ENCODE data around the gene LRCOL1. TPM values are rescaled to one million over a fixed set of nuclear protein-coding genes. Genes with fewer than 3 reads are reported as not detected.

The LRCOL1 gene
- total RNA-seq, 1 experiment from 2014 or later: not detected

DNA sequence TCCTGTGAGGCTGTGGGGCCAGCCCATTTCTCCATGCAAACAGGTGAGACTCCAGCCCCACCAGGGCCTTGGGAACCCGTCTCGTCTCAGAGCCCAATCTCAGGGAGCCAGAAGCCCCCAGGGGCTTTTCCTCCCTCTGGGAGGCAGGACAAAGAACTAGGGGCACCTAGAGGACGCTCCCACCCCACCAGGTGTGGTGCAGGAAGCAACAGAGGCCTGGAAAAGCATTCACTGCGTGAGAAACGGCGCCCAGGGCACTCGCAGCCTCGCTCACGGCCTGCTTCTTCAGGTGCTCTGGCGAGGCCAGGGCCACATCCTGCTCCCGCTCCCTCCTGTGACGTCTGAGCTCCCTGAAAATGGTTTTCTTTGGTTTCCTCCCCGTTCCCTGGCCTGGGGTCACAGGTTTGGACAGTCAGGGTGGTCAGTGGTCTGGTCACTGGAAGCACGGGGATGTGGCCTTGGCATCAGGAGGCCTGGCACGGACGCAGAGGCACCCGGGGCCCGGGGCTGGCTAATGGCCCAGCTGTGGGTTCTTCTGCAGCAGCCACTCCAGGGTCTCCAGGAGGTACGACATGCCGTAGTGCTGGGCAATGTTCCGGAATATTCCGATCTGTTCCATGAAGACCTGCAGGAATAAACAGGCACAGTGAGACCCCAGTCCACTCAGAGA is 13.9 kb upstream of the LRCOL1 start:
- BruUV-seq (replicated peaks): no TSS peak

DNA sequence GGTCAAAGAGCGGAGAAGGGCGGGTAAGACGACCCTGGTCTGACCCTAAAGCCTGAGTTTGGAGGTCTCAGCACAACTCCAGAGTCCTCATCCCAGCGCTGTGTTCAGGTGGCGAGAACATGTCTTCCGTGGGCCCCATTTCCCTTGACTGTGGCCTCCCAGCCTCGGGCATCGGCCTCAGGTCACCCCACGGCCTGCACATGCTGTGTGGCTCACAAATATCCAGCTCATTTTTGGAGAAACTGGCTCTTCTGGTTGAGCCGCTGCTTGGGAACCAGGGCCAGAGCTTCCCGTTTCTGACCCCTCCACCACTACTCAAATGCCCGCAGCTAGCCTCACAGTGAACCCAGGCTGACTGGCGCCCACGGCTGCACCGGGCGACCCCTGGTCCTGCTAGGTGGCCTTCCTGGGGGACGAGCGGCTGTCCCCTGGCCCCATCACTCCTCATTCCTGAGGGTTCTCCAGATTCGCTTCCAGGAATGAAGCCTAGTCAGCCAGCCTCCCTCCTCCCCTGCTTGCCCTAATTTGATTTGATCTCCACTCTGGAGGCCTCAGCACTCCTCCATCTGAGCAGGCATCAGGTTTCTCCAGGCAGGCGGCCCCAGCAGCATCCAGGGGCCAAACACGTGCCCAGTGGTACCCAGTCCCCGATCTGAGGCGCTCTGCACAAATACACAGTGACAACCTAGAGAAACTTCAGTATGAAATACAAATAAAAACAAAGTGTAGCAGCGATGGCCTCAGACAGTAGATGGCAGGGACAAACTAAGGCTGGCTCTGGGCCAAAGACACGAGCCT is 12.9 kb upstream of the LRCOL1 start:
- CTCF ChIA-PET: interaction anchor here (1.0 kb wide), 1 partner anchor 8 kb away, joined by 4 read pairs; no protein-coding TSS in a partner anchor

More for the DNA sequence above, 13.9 kb upstream of the LRCOL1 start:
- H3K4me1 ChIP-seq (ENCODE audit: control insufficient read depth in 1 of 2, insufficient read depth in 2 of 2, low read length in 2 of 2): peaks cover 0 to 14% of the 10 kb centered on the region in 2 experiments; a peak in 1 of 4 replicates
- TF ChIP-seq, protein P1, sequence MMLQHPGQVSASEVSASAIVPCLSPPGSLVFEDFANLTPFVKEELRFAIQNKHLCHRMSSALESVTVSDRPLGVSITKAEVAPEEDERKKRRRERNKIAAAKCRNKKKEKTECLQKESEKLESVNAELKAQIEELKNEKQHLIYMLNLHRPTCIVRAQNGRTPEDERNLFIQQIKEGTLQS (IDR thresholded peaks at IDR 0.05): no peak
- TF ChIP-seq POLR2A (IDR thresholded peaks at IDR 0.05; ENCODE audit: borderline replicate concordance, extremely low read depth, insufficient read depth, insufficient read length): no peak
- no peak for TF ChIP-seq YY1 (IDR thresholded peaks at IDR 0.05; ENCODE audit: extremely low read depth, insufficient replicate concordance, low read depth, low read length)
- no peak for TF ChIP-seq ZNF274 (IDR thresholded peaks at IDR 0.05; ENCODE audit: low read depth, low read length)
- TF ChIP-seq, protein P2, sequence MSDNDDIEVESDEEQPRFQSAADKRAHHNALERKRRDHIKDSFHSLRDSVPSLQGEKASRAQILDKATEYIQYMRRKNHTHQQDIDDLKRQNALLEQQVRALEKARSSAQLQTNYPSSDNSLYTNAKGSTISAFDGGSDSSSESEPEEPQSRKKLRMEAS (IDR thresholded peaks at IDR 0.05): no peak
- no peak for TF ChIP-seq SP1 (IDR thresholded peaks at IDR 0.05; ENCODE audit: low read depth)
- no peaks in the 10 kb centered on the region for H3K9me3 ChIP-seq (ENCODE audit: control insufficient read depth in 1 of 2, insufficient read depth in 1 of 2, low read depth in 1 of 2, low read length in 2 of 2)
- H3K27me3 ChIP-seq (ENCODE audit: insufficient read depth, low read length): no peaks in the 10 kb centered on the region
- H3K4me2 ChIP-seq (ENCODE audit: low read length): no peak overlapping the region
- ATAC-seq (no peak), DNase-seq (ENCODE audit: low read depth, low spot score) (no peak)
- H3K36me3 ChIP-seq (ENCODE audit: control insufficient read depth in 1 of 2, insufficient read depth in 2 of 2, low read length in 2 of 2): peaks cover 16 to 24% of the 10 kb centered on the region in 2 experiments; a peak in 3 of 4 replicates
- no peak overlapping the region for H3K4me3 ChIP-seq (replicated peaks in 1 of 2; ENCODE audit: low read depth in 1 of 2, low read length in 2 of 2)
- no peaks in the 10 kb centered on the region for H3K9me2 ChIP-seq (ENCODE audit: insufficient read depth)
- H3K27ac ChIP-seq (ENCODE audit: low read depth, low read length): no peak overlapping the region
- H3K9ac ChIP-seq (ENCODE audit: low read length): no peak overlapping the region
- RAD21 ChIA-PET (ENCODE audit: low non-redundant PET in 1 of 2, low total read pairs in 2 of 2, uncharacterized antibody in 2 of 2, unreplicated experiment in 2 of 2): no interaction called here
- CTCF ChIA-PET: no interaction called here
- H3K79me2 ChIP-seq (ENCODE audit: insufficient read depth, low read length): no peaks in the 10 kb centered on the region
- POLR2A ChIA-PET: no interaction called here
- intact Hi-C loops (cut with micrococcal nuclease): no loop called here
- no peaks in the 10 kb centered on the region for H4K20me1 ChIP-seq (ENCODE audit: insufficient read depth)
- no peak overlapping the region for H2AFZ ChIP-seq (ENCODE audit: low read depth, low read length, poor library complexity, severe bottlenecking)

More for the DNA sequence above, 12.9 kb upstream of the LRCOL1 start:
- Histone ChIP-seq H4K20me1 (ENCODE audit: insufficient read depth) (no peaks in the 10 kb centered on the region), H3K9ac (ENCODE audit: low read length) (no peak overlapping the region), H3K27ac (ENCODE audit: low read depth, low read length) (no peak overlapping the region), H3K36me3 (ENCODE audit: control insufficient read depth in 1 of 2, insufficient read depth in 2 of 2, low read length in 2 of 2) (peaks cover 16 to 21% of the 10 kb centered on the region in 2 experiments; a peak in 3 of 4 replicates), H3K79me2 (ENCODE audit: insufficient read depth, low read length) (no peaks in the 10 kb centered on the region), H3K4me3 (replicated peaks in 1 of 2; ENCODE audit: low read depth in 1 of 2, low read length in 2 of 2) (no peak overlapping the region), H3K9me2 (ENCODE audit: insufficient read depth) (no peaks in the 10 kb centered on the region), H3K4me2 (ENCODE audit: low read length) (no peak overlapping the region), H2AFZ (ENCODE audit: low read depth, low read length, poor library complexity, severe bottlenecking) (no peak overlapping the region), H3K27me3 (ENCODE audit: insufficient read depth, low read length) (no peaks in the 10 kb centered on the region), H3K9me3 (ENCODE audit: control insufficient read depth in 1 of 2, insufficient read depth in 1 of 2, low read depth in 1 of 2, low read length in 2 of 2) (no peaks in the 10 kb centered on the region), H3K4me1 (ENCODE audit: control insufficient read depth in 1 of 2, insufficient read depth in 2 of 2, low read length in 2 of 2) (peaks cover 0 to 14% of the 10 kb centered on the region in 2 experiments; a peak in 1 of 4 replicates)
- ATAC-seq (peak; percentile 5; the same call in 1 of the 2 replicates), DNase-seq (ENCODE audit: low read depth, low spot score) (no peak)
- no peak for TF ChIP-seq ZFX (IDR thresholded peaks at IDR 0.05)
- no peak for TF ChIP-seq FOSL1 (IDR thresholded peaks at IDR 0.05; ENCODE audit: low read depth)
- no peak for TF ChIP-seq TCF7L2 (IDR thresholded peaks at IDR 0.05; ENCODE audit: borderline replicate concordance, extremely low read depth, insufficient read depth, insufficient read length)
- no peak for TF ChIP-seq JUND (IDR thresholded peaks at IDR 0.05)
- TF ChIP-seq EGR1 (IDR thresholded peaks at IDR 0.05; ENCODE audit: low read depth): no peak
- TF ChIP-seq SRF (IDR thresholded peaks at IDR 0.05; ENCODE audit: low read depth): no peak
- TF ChIP-seq, protein P3, sequence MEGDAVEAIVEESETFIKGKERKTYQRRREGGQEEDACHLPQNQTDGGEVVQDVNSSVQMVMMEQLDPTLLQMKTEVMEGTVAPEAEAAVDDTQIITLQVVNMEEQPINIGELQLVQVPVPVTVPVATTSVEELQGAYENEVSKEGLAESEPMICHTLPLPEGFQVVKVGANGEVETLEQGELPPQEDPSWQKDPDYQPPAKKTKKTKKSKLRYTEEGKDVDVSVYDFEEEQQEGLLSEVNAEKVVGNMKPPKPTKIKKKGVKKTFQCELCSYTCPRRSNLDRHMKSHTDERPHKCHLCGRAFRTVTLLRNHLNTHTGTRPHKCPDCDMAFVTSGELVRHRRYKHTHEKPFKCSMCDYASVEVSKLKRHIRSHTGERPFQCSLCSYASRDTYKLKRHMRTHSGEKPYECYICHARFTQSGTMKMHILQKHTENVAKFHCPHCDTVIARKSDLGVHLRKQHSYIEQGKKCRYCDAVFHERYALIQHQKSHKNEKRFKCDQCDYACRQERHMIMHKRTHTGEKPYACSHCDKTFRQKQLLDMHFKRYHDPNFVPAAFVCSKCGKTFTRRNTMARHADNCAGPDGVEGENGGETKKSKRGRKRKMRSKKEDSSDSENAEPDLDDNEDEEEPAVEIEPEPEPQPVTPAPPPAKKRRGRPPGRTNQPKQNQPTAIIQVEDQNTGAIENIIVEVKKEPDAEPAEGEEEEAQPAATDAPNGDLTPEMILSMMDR (IDR thresholded peaks at IDR 0.05 in 2 of 3, conservative IDR thresholded peaks at IDR 0.05 in 1 of 3; ENCODE audit: borderline replicate concordance in 1 of 3, insufficient read depth in 1 of 3, low read depth in 2 of 3, low read length in 2 of 3): no peak
- no peak for TF ChIP-seq CBX3 (IDR thresholded peaks at IDR 0.05; ENCODE audit: low read depth)
- no peak for TF ChIP-seq ELF1 (IDR thresholded peaks at IDR 0.05; ENCODE audit: borderline replicate concordance, low read depth)
- no peak for TF ChIP-seq SIN3A (IDR thresholded peaks at IDR 0.05; ENCODE audit: low read depth)
- no peak for TF ChIP-seq YY1 (IDR thresholded peaks at IDR 0.05; ENCODE audit: extremely low read depth, insufficient replicate concordance, low read depth, low read length)
- TF ChIP-seq RAD21 (IDR thresholded peaks at IDR 0.05; ENCODE audit: low read depth): no peak
- BruUV-seq (replicated peaks): no TSS peak
- RAD21 ChIA-PET (ENCODE audit: low non-redundant PET in 1 of 2, low total read pairs in 2 of 2, uncharacterized antibody in 2 of 2, unreplicated experiment in 2 of 2): no interaction called here
- intact Hi-C loops (cut with micrococcal nuclease): no loop called here
- POLR2A ChIA-PET: no interaction called here
